Hematopoietic multipotent progenitor cell treated with erythropoietin and hydrocortisone succinate and interleukin-3 and kit ligand, for 15 days (in vitro differentiated cells): ENCODE measurements around the gene FAM25G.
"Not testable (repeated sequence)": the region's sequence is repeated elsewhere in the genome, so short reads cannot be mapped to it uniquely, and the experiment has no call there.

Source experiments
- DNase-seq: peaks from one replicate; pipeline ENCODE4 v3.0.0-alpha.2; 2015; ENCODE audit warnings: low spot score

The FAM25G gene

GRCh38 chr10:47491600-47491999 lies at the start of gene FAM25G:
FAM25G (minus strand) TSS chr10:47491700; CDS start chr10:47491674, 26 bp downstream.
- not testable (repeated sequence) for DNase-seq

GRCh38 chr10:47536430-47536829 lies 44.9 kb upstream of the FAM25G start:
- DNase-seq = peak; percentile 26

GRCh38 chr10:47523475-47523874 lies 32.0 kb upstream of the FAM25G start, which contains the start of gene AGAP9:
AGAP9 (minus strand) TSS chr10:47523638; CDS start chr10:47523526, 112 bp downstream.
- not testable (repeated sequence) for DNase-seq

GRCh38 chr10:47502313-47502712 lies 10.8 kb upstream of the FAM25G start:
- DNase-seq = not testable (repeated sequence)

GRCh38 chr10:47494226-47494625 lies 2.7 kb upstream of the FAM25G start:
- DNase-seq = not testable (repeated sequence)

- not testable (repeated sequence) for DNase-seq
Observed at GRCh38 chr10:47489630-47490029, 1.9 kb downstream of the FAM25G start.

GRCh38 chr10:47485943-47486342 lies 5.6 kb downstream of the FAM25G start:
- DNase-seq = not testable (repeated sequence)

GRCh38 chr10:47484786-47485185 lies 6.7 kb downstream of the FAM25G start:
- DNase-seq = not testable (repeated sequence)

- not testable (repeated sequence) for DNase-seq
Observed at GRCh38 chr10:47483923-47484322, 7.6 kb downstream of the FAM25G start, which contains the start of gene ANXA8. ANXA8 (minus strand) TSS chr10:47484115; CDS start chr10:47483933, 182 bp downstream.

GRCh38 chr10:47482367-47482766 lies 9.1 kb downstream of the FAM25G start:
- DNase-seq = not testable (repeated sequence)

GRCh38 chr10:47481768-47482181 lies 9.7 kb downstream of the FAM25G start:
- not testable (repeated sequence) for DNase-seq

- DNase-seq = not testable (repeated sequence)
Observed at GRCh38 chr10:47481182-47481766, 10.2 kb downstream of the FAM25G start.

- not testable (repeated sequence) for DNase-seq
Observed at GRCh38 chr10:47480133-47480532, 11.4 kb downstream of the FAM25G start.

GRCh38 chr10:47478114-47478513 lies 13.4 kb downstream of the FAM25G start:
- not testable (repeated sequence) for DNase-seq

GRCh38 chr10:47477078-47477477 lies 14.4 kb downstream of the FAM25G start:
- DNase-seq = not testable (repeated sequence)

- not testable (repeated sequence) for DNase-seq
Observed at GRCh38 chr10:47475101-47475500, 16.4 kb downstream of the FAM25G start.

- DNase-seq = not testable (repeated sequence)
Observed at GRCh38 chr10:47473516-47473915, 18.0 kb downstream of the FAM25G start.

- DNase-seq = not testable (repeated sequence)
Observed at GRCh38 chr10:47472647-47473046, 18.9 kb downstream of the FAM25G start.

- not testable (repeated sequence) for DNase-seq
Observed at GRCh38 chr10:47472072-47472471, 19.4 kb downstream of the FAM25G start.

GRCh38 chr10:47468731-47469528 lies 22.6 kb downstream of the FAM25G start:
- not testable (repeated sequence) for DNase-seq

- DNase-seq = not testable (repeated sequence)
Observed at GRCh38 chr10:47467957-47468356, 23.5 kb downstream of the FAM25G start.

GRCh38 chr10:47467458-47467857 lies 24.0 kb downstream of the FAM25G start:
- DNase-seq = not testable (repeated sequence)
